IPS DF 6.9 (cell line): ENCODE measurements around the gene NES.

Source experiments
- DNase-seq: peaks from one replicate; pipeline ENCODE4 v3.0.0-alpha.2; 2013; ENCODE audit warnings: low read depth, low spot score
- H3K27ac ChIP-seq: one replicate; pipeline ENCODE4 v1.5.1; 2013; ENCODE audit warnings: low read length, control low read depth
- H3K27me3 ChIP-seq: 2 replicates; pipeline ENCODE4 v1.6.1; 2013; ENCODE audit warnings: mild to moderate bottlenecking, low read length; ENCODE audit not compliant: control insufficient read depth, insufficient read depth
- H3K36me3 ChIP-seq: 2 replicates; pipeline ENCODE4 v1.6.1; 2013; ENCODE audit warnings: low read length; ENCODE audit not compliant: control insufficient read depth, insufficient read depth
- H3K4me1 ChIP-seq: 2 replicates; pipeline ENCODE4 v1.6.1; 2013; ENCODE audit warnings: low read length; ENCODE audit not compliant: control insufficient read depth, insufficient read depth
- H3K4me3 ChIP-seq: 2 replicates; pipeline ENCODE4 v1.5.1; 2013; ENCODE audit warnings: mild to moderate bottlenecking, low read length
- H3K9me3 ChIP-seq: 2 replicates; pipeline ENCODE4 v1.6.1; 2013; ENCODE audit warnings: low read length, inconsistent platforms; ENCODE audit not compliant: control insufficient read depth, insufficient read depth
- WGBS: extraction: QIAGEN DNeasy Blood & Tissue Kit; methylation state at CpG from one replicate; pipeline ENCODE4 v1.1.7; 2013; ENCODE audit warnings: mixed read lengths, missing lambda C conversion rate; ENCODE audit not compliant: insufficient read length, insufficient coverage; 5-methylcytosine and 5-hydroxymethylcytosine counted together

NES gene

DNA sequence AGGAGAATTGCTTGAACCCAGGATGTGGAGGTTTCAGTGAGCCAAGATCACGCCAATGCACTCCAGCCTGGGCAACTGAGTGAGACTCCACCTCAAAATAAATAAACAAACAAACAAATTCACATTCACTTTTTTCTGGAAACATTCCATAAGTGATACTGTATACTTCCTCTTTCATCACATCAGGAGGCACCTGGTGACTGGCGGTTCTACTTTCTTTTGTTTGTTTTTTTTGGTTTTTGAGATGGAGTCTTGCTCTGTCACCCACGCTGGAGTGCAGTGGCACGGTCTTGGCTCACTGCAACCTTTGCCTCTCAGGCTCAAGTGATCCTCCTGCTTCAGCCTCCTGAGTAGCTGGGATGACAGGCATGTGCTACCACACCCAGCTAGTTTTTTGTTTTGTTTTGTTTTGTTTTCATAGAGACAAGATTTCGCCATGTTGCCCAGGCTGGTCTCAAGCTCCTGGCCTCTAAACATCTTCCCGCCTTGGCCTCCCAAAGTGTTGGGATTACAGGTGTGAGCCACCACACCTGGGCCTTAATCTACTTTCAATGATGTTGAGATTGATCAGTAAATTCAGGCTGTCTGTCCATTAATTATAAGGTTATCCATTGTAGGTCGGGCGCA lies 47.3 kb downstream of the NES start:
- H3K27me3 ChIP-seq: peaks cover 8% of the 10 kb centered on the region
- DNase-seq: no peak
- peaks cover 4% of the 10 kb centered on the region for H3K4me1 ChIP-seq
- no peaks in the 10 kb centered on the region for H3K36me3 ChIP-seq
- H3K4me3 ChIP-seq: no peak overlapping the region
- no peaks in the 10 kb centered on the region for H3K9me3 ChIP-seq
- H3K27ac ChIP-seq: no peak overlapping the region
- no CpG with 5 or more reads among the region's 8 CpGs for WGBS

DNA sequence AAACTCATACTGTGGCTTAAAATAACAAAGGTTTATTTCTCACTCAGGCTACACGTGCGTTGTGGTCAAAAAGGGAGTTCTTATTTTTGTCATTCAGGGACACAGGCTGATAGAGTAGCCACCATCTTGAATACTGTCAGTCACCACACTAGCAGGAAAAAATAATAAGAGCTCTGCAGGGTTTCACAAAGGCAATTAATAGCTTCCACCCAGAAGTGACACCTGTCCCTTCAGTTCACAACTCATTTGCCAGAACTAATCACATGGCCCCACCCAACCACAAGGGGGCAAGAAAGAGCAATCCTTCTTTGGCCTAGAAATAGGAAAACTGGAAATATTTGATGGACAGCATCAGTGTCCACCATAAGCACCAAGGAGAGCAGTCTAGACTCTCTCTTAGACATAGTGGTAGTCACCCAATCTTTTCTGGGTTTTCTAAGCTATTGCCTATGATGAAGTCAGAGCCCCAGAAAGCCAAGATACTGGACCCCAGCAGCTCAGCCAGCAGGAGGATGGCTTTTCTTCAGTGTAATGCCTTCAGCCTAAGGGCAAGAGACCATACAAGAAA lies 49.8 kb downstream of the NES start:
- DNase-seq: no peak
- H3K4me1 ChIP-seq: peaks cover 8% of the 10 kb centered on the region
- H3K9me3 ChIP-seq: no peaks in the 10 kb centered on the region
- no peak overlapping the region for H3K27ac ChIP-seq
- WGBS: no CpG with 5 or more reads among the region's 2 CpGs
- no peak overlapping the region for H3K4me3 ChIP-seq
- H3K27me3 ChIP-seq: peaks cover 27% of the 10 kb centered on the region
- H3K36me3 ChIP-seq: no peaks in the 10 kb centered on the region

DNA sequence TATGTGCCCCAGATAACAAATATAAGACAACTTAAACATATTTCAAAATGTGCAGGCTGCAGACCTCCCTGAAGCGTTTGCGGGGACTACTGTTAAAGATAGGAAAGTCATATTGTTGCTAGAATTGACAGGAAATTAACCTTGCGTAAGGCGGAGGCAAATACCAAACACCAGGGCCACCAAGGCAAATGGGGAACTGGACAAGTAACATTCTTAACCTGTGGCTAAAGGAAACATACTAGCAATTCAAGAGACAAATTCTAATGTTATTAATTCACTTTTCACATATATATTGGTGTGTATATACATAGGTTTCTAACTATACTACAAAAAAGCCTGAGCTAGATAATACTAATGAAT lies 51.1 kb downstream of the NES start:
- Histone ChIP-seq H3K27ac (no peak overlapping the region), H3K4me3 (no peak overlapping the region), H3K4me1 (peaks cover 8% of the 10 kb centered on the region), H3K36me3 (no peaks in the 10 kb centered on the region), H3K9me3 (no peaks in the 10 kb centered on the region), H3K27me3 (peaks cover 27% of the 10 kb centered on the region)
- WGBS: no CpG with 5 or more reads among the region's 4 CpGs
- DNase-seq: no peak

DNA sequence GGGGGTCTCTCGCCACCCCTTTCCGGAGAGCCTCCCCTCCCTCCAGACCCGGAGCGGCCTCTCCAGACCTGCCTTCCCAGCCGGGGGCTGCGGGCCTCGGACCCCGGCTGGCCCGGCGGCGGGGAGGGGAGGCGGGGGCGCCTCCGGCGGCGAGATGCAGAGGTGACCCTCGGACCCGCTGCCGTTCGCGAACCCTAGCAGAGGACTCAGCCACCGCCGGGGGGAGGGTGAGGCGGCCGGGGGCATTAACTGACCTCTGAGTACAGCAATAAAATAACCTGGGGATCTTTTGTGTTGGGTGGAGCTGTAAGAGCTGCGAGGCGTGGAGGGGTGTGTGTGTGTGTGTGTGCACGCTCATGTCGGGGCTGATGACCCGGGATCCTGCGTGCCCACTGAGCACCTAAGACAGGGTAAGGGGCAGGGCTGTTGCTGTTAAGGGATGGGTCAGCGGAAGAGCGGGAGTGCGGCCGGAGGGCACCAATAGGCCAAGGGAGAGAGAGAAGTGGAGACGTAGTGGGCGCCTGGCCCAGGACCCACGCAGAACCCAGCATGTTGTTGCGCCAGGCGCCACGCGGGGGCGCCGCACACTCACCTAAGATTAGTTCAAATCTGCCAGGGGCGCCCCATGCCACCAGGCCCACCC lies 51.6 kb downstream of the NES start:
- H3K36me3 ChIP-seq: no peaks in the 10 kb centered on the region
- H3K4me1 ChIP-seq: peaks cover 7% of the 10 kb centered on the region
- no CpG with 5 or more reads among the region's 45 CpGs for WGBS
- H3K9me3 ChIP-seq: no peaks in the 10 kb centered on the region
- H3K4me3 ChIP-seq: peak overlapping the region; percentile 37; the same call in 1 of the 2 replicates
- no peak for DNase-seq
- no peak overlapping the region for H3K27ac ChIP-seq
- peaks cover 27% of the 10 kb centered on the region for H3K27me3 ChIP-seq

DNA sequence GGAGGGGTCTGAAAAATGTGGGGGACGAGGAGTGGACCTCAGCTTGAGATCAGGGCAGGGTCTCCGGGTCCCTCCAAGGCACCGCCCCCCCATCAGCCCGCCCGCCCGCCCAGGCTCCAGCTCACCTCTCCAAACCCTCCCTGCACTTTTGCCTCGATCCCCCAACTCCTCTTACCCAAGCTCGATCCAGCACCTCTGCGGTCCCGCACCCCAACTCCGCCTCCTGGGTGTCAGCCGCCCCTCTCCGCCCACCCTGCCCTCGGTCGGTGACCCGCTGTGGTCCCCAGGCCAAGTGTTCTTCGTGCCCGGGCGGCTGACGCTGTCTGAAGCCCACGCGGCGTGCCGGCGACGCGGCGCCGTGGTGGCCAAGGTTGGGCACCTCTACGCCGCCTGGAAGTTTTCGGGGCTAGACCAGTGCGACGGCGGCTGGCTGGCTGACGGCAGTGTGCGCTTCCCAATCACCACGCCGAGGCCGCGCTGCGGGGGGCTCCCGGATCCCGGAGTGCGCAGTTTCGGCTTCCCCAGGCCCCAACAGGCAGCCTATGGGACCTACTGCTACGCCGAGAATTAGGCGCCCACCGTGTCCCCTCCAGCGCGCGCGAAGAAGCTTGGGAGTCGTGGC lies 52.3 kb downstream of the NES start:
- DNase-seq: no peak
- peak overlapping the region; percentile 38; the same call in 1 of the 2 replicates for H3K4me3 ChIP-seq
- H3K4me1 ChIP-seq: peaks cover 7% of the 10 kb centered on the region
- no peaks in the 10 kb centered on the region for H3K36me3 ChIP-seq
- no peaks in the 10 kb centered on the region for H3K9me3 ChIP-seq
- H3K27me3 ChIP-seq: peaks cover 27% of the 10 kb centered on the region
- H3K27ac ChIP-seq: no peak overlapping the region
- no CpG with 5 or more reads among the region's 55 CpGs for WGBS

DNA sequence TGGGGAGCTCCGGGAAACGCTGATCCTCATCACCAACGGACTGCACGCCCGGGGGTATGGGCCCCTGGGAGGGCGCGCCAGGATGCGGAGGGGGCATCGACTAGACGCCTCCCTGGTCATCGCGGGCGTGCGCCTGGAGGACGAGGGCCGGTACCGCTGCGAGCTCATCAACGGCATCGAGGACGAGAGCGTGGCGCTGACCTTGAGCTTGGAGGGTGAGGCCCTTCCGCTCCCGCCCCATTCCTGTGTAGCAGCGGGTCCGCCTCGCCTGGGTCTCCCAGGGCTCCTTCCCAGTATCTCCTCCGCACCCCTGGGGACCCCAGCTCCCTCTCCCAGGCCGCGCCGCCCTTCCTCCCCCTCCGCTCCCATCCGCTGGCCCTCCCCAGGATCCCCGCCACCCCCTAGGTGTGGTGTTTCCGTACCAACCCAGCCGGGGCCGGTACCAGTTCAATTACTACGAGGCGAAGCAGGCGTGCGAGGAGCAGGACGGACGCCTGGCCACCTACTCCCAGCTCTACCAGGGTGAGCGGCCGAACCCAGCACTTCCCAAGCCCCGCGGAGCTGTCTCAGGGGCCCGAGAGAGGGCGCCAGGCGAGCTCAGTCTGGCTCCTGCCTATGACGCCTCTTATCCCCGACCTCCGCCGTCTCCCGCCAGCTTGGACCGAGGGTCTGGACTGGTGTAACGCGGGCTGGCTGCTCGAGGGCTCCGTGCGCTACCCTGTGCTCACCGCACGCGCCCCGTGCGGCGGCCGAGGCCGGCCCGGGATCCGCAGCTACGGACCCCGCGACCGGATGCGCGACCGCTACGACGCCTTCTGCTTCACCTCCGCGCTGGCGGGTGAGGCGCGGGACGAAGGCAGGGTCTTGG lies 53.0 kb downstream of the NES start:
- peaks cover 7% of the 10 kb centered on the region for H3K4me1 ChIP-seq
- DNase-seq: no peak
- H3K36me3 ChIP-seq: no peaks in the 10 kb centered on the region
- H3K27me3 ChIP-seq: peaks cover 27% of the 10 kb centered on the region
- no peak overlapping the region for H3K27ac ChIP-seq
- no CpG with 5 or more reads among the region's 87 CpGs for WGBS
- H3K4me3 ChIP-seq: peak overlapping the region; percentile 38; the same call in 1 of the 2 replicates
- no peaks in the 10 kb centered on the region for H3K9me3 ChIP-seq

DNA sequence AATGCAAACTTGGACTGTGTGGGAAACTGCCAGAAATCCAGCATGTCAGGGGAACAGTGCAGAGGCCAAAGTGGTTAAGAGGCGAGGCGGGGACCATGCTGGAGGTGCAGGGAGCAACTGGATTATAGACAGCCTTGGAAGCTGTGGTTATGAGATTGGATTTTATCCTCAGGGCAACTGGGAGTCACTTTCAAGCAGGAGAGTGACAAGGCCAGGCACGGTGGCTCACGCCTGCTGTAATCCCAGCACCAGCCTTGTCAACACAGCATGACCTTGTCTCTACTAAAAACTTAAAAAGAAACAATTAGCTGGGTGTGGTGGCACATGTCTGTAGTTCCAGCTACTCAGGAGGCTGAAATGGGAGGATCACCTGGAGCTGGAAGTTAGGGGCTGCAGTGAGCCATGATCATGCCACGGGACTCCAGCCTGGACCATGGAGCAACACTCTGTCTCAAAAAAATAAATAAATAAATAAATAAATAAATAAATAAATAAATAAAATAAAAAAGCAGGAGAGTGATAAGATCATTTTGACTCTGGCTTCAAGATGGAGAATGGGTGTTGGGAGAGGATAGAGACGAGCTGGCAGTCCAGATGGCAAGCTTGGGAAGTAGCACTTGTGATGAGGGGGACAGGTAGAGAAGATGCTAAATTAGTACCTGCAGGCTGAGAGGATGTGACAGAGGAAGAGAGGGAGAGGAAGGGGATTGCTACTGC lies 54.5 kb downstream of the NES start:
- H3K36me3 ChIP-seq: no peaks in the 10 kb centered on the region
- no peak for DNase-seq
- no peaks in the 10 kb centered on the region for H3K9me3 ChIP-seq
- no CpG with 5 or more reads among the region's 6 CpGs for WGBS
- H3K4me1 ChIP-seq: peaks cover 7% of the 10 kb centered on the region
- peaks cover 27% of the 10 kb centered on the region for H3K27me3 ChIP-seq
- H3K27ac ChIP-seq: no peak overlapping the region
- no peak overlapping the region for H3K4me3 ChIP-seq

DNA sequence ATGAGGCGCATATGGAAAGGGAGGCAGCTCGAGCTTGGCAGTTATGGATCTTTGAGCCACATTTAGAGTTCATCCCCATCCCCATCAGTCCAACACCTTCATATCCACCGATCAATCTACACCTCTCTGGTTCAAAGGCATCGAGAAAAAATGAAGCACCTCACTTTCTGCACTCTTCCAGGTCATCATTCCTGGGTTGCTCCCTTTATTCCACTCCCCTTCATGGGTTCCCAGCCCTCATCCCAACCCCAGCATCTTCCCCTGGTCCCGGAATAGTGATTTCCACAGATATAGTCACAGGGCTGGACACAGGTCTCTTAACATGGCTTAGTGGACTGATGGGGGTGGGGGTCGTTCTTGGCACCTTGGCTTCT lies 57.6 kb downstream of the NES start:
- H3K4me1 ChIP-seq: peaks cover 3% of the 10 kb centered on the region; the same call in 1 of the 2 replicates
- no peaks in the 10 kb centered on the region for H3K36me3 ChIP-seq
- H3K27me3 ChIP-seq: peaks cover 17% of the 10 kb centered on the region
- H3K4me3 ChIP-seq: no peak overlapping the region
- no peak for DNase-seq
- no peaks in the 10 kb centered on the region for H3K9me3 ChIP-seq
- no CpG with 5 or more reads among the region's 6 CpGs for WGBS
- H3K27ac ChIP-seq: no peak overlapping the region

DNA sequence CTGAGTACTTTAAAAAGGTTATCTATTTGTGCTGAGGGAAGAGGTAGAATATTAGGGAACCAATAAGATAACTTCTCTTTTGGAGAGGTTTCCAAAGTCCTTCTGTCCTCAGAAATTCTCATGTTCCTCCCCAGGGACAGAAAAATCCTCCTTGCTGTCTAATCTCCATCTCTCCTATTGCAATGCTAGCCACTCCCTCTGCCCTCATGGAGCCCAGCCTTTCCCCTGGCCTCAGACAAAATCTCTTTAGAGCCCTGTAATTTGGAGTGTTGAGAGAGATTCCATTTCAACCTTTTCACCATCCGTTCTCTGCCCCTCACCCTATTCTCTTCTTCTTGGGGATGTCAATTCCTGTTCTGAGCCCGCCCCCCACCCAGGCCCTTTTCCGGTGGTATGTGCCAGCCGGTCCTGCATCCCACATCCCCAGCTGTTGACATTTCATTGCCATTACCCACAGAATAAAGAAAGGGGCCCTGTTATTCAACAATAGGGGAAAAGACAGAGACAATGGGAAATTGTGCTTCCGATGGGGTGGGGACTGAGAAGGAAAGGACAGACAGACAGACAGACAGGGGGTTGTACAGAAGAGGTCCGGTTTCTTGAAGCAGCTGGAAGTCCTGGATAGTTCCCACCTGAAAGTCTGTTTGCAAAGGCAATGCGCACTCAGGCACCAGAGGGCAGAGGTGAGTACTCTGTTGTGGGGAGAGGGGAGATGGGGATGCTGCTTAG lies 58.2 kb downstream of the NES start, which contains the start of gene HAPLN2:
Gene HAPLN2, plus strand, starts transcription at position 563 of the 729 bp plus-strand sequence. CDS start 4,076 bp downstream, outside the sequence.
- no peaks in the 10 kb centered on the region for H3K9me3 ChIP-seq
- H3K27ac ChIP-seq: no peak within 1 kb of the TSS
- H3K4me3 ChIP-seq: no peak within 1 kb of the TSS
- DNase-seq: no peak
- no peaks in the 10 kb centered on the region for H3K36me3 ChIP-seq
- WGBS: no CpG with 5 or more reads among the region's 7 CpGs
- H3K27me3 ChIP-seq: peaks cover 11% of the 10 kb centered on the region
- peaks cover 3% of the 10 kb centered on the region; the same call in 1 of the 2 replicates for H3K4me1 ChIP-seq
